ENCODE results near the gene POLA2.

GRCh38 chr11:65311170-65311678, 49.5 kb downstream of the POLA2 start:
- no peak for TF ChIP-seq CTCF (IDR thresholded peaks at IDR 0.05)
- TF ChIP-seq POLR2A (IDR thresholded peaks at IDR 0.05) = no peak

All from Peyer's patch (tissue), 4 donors.